T47D (cell line): Measurements from ENCODE around the gene CD160.
"Not testable (repeated sequence)": the region's sequence is repeated elsewhere in the genome, so short reads cannot be mapped to it uniquely, and the experiment has no call there.

Source experiments
- DNase-seq, 2 experiments: peaks; one replicate each; pipeline versions ENCODE4 v3.0.0 to v3.0.0-alpha.2; 2011 to 2012; ENCODE audit warnings: low read depth in 1 of 2, low spot score in 1 of 2
- JUND ChIP-seq: IDR thresholded peaks from 2 replicates; pipeline ENCODE4 v1.6.1; 2012; ENCODE audit warnings: low read depth
- in situ Hi-C: cut with HindIII; loops from 2 replicates; pipeline ENCODE4 v1.10.0; 2016; ENCODE audit warnings: low sequenced_read_pairs, low pct_unique_long_range_greater_than_20kb

CD160 gene

GRCh38 chr1:145751491-145752037, 32.3 kb downstream of the CD160 start:
- no peak for TF ChIP-seq JUND
- no peak for DNase-seq
- in situ Hi-C loops, result no loop called here

DNA sequence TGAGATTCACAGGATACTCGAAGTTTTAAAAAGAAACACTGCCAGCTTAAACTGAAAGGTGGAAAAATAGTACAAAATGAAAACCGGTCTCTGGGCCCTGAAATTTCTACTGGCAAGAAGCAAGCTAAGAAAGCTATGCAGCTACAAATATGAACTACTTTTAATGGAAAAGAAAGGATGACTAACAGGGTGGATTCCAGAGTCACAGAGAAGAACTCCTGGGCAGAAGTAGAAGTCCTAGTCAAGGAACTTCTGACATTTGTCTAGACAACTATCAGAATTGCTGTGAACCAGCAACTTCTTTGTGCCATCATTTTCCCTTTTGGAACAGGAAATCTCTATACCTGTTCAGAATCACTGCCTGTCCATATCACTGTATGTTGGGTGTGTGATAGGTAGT, 38.1 kb downstream of the CD160 start:
- TF ChIP-seq JUND, result no peak
- in situ Hi-C loops, result no loop called here
- no peak for DNase-seq

GRCh38 chr1:145758116-145758515, 38.8 kb downstream of the CD160 start:
- in situ Hi-C loops, result no loop called here
- no peak for TF ChIP-seq JUND
- no peak for DNase-seq

DNA sequence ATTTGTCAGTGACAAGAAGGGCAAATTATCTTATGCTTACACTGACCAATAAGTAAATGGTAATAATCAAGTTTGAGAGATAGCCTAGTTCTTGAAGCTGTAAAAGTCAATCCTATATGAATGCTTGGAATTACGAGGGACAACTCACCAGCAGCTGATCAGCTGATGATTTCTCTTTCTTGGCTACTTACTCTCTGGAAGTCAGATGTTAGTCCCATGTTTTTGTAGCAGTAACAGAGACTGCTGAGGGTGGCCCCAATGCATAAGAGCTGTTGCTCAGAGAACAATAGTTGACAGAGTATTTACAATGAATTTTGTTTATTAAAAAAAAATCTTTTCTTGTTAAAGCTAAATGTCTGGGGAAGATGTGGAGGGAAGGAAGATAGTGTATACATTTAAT, 39.3 kb downstream of the CD160 start:
- in situ Hi-C loops, result no loop called here
- DNase-seq, result no peak
- no peak for TF ChIP-seq JUND

DNA sequence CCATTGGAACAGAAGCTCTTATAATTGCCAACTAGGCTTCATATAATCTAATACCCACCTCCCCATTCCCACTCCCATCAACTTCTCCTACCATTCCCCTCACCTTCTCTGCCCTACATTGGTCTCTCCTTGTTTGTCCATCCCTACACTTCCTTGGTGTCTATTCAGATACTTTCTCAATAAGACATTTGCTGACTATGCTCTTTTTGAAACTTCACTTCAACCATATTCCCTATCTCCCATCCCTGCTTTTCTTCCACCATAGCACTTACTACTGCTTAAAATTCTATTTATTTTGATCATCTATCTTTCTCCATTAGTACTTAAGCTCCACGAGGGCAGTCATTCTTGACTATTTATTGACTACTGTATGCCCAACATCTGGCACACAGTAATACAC, 40.4 kb downstream of the CD160 start:
- no peak for DNase-seq
- in situ Hi-C loops, result no loop called here
- TF ChIP-seq JUND, result no peak

DNA sequence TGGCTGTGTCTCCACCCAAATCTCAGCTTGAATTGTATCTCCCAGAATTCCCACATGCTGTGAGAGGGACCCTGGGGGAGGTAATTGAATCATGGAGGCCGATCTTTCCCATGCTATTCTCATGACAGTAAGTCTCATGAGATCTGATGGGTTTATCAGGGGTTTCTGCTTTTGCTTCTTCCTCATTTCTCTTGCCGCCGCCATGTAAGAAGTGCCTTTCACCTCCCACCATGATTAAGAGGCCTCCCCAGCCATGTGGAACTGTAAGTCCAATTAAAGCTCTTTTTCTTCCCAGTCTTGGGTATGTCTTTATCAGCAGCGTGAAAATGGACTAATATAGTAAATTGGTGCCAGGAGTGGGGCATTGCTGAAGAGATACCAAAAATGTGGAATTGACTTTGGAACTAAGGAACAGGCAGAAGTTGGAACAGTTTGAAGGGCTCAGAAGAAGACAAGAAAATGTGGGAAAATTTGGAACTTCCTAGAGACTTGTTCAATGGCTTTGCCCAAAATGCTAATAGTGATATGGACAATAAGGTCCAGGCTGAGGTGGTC, 41.2 kb downstream of the CD160 start:
- DNase-seq, in situ Hi-C loops: not testable (repeated sequence)

DNA sequence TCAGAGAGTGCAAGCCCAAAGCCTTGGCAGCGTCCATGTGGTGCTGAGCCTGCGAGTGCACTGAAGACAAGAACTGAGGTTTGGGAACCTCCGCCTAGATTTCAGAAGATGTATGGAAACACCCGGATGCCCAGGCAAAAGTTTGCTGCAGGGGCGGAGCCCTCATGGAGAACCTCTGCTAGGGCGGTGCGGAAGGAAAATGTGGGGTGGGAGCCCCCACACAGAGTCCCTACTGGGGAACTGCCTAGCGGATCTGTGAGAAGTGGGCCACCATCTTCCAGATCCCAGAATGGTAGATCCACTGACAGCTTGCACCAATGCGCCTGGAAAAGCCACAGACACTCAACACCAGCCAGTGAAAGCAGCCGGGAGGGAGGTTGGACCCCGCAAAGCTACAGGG, 42.2 kb downstream of the CD160 start:
- in situ Hi-C loops, DNase-seq: not testable (repeated sequence)

DNA sequence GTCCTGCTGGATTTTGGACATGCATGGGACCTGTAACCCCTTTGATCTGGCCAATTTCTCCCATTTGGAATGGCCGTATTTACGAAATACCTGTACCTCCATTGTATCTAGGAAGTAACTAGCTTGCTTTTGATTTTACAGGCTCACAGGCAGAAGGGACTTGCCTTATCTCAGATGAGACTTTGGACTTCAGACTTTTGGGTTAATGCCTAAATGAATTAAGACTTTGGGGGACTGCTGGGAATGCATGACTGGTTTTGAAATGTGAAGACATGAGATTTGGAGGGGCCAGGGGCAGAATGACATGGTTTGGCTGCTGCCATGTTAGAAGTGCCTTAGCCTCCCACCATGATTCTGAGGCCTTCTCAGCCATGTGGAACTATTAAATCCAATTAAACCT, 42.7 kb downstream of the CD160 start:
- DNase-seq, in situ Hi-C loops: not testable (repeated sequence)

- in situ Hi-C loops, DNase-seq: not testable (repeated sequence)
These were observed 45.1 kb downstream of the CD160 start for GRCh38 chr1:145764231-145764940.

- DNase-seq, in situ Hi-C loops: not testable (repeated sequence)
These were observed 45.8 kb downstream of the CD160 start for GRCh38 chr1:145765127-145765526.

- peak in 1 of 2 experiments; percentile 17 for DNase-seq
- in situ Hi-C loops, result not testable (repeated sequence)
These were observed 46.5 kb downstream of the CD160 start for GRCh38 chr1:145765585-145766360.

DNA sequence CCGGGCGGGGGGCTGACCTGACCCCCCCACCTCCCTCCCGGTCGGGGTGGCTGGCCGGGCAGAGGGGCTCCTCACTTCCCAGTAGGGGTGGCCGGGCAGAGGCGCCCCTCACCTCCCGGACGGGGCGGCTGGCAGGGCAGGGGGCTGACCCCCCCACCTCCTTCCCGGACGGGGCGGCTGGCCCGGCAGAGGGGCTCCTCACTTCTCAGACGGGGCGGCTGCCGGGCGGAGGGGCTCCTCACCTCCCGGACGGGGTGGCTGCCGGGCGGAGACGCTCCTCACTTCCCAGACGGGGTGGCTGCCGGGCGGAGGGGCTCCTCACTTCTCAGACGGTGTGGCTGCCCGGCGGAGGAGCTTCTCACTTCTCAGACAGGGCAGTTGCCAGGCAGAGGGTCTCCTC, 47.6 kb downstream of the CD160 start:
- in situ Hi-C loops, DNase-seq: not testable (repeated sequence)

DNA sequence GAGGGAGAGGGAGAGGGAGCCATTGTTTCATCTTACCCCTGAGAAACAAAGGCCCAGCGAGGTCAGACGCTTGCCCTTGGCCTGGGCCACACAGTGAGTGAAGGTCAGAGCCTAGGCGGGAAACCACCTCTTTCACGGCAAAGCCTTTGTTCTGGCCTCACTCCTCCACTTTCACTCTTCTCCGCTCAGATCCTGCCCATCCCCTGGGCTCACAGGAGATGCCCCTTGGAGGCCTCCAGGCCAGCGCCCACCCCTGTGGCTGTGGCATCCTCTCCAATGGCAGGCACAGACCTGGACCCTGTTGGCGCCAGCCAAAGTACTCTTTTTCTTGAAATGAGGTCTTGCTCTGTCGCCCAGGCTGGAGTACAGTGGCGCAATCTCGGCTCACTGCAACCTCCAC, 48.7 kb downstream of the CD160 start:
- DNase-seq, in situ Hi-C loops: not testable (repeated sequence)
